Activated CD4-positive, alpha-beta T cell treated with anti-CD3 and anti-CD28 coated beads for 48 hours (primary cell): ENCODE data around the gene TUSC2.
"Not testable (repeated sequence)": the region's sequence is repeated elsewhere in the genome, so short reads cannot be mapped to it uniquely, and the experiment has no call there.

Experiments used
- DNase-seq: peaks from one replicate; pipeline ENCODE4 v3.0.0-alpha.2; 2020

Gene TUSC2

DNA sequence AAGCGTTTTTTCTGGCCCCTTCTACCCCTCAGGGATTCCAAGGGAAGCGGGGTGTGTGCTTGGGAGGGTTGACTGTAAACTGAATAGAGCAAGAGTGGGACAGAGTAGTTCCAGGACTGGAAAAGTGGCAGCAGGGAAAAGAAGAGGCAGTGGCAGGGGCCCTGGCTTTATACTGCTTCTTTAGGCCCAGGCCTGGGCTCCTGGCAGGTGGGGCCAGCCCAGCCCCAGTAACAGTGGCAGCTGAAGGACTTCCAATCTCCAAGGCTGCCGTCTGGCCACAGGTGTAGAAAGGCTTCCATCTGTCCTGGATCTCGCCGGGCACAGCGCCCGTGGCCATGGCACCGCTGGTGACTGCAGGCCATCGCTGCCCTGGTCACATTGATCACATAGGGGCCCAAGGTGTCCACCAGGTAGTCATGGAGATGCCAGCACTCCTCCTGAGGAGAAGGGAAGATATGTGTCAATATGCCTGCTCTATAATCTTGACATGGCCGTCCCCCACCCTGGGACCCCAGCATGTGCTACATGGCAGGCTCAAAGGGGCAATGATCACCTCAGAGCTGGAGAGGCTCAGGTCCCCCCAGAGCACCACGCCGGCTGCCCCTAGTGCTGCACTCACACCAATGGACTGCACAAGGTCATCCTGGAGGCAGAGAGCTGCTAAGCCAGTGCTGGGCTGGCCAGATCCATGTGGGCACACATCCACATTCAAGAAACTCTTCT lies 34.8 kb downstream of the TUSC2 start:
- no peak for DNase-seq

DNA sequence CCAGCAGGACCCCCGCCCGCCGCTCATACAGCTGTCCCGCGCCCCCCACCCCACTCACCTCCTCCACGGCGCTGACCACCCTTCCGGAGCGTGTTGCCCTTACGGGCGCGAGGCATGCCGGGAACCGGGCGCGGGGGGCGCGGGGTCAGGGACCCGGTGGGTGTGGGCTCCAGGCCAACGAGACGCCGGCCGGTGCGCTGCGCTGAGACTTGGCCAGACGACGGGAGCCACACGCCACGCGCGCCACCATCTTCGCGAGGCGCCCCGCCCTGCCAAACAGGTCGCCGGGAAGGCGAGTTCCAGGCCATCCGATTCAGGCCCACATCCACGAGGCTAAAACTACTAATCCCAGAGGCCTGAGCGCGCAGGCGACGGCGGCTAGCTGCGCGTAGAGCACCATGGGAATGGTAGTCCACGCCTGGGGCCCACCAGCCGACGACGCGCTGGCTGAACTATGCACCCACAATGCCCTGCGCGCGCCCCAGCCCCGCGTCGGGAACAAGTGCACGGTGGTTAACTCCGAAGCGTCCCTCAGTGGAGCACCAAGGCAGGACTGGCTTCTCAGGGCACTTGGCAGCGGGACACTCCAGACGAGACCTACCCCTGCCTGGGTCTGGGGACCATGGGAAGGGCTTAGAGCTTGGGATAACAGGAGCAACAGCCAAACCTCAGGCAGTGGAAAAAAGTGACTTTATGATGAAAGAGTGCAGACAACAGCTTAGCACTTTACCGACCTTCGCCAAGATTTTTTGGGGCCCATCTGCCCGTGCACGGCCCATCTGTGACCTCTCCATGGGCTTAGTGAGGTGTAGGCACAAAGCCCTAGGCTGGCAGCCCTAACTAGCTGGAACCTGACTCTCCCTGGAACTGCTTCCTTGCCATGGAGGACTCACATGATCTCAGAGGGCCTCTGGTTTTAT lies 35.6 kb downstream of the TUSC2 start, which contains the start of gene IFRD2:
TSS of gene IFRD2 (minus strand) at position 271 of the 920 bp plus-strand sequence. CDS start at position 116, 155 bp downstream.
- DNase-seq, result peak; percentile 97

DNA sequence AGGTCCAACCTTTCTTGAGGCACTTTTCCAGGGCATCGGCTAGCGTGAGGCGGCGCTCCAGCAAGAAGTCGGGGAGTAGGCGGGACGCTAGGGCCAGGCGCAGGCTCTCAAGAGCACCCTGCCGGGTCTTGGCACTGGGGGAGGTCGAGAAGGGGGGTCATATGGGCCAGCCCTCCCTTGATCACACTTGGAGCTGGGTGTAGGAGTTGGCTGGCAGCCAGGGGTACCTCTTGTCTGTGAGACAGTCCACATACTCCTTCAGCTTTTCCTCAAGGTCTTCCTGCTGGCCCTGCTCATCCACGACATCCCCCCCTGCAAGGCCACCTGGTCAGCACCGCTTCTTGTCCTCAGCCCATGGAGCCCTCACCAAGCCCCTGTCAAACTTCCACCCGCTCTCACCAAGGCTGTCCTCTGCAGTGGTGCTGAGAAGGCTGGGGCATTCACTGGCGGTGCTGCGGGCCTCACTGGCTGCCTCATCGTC lies 37.8 kb downstream of the TUSC2 start:
- DNase-seq, result no peak

DNA sequence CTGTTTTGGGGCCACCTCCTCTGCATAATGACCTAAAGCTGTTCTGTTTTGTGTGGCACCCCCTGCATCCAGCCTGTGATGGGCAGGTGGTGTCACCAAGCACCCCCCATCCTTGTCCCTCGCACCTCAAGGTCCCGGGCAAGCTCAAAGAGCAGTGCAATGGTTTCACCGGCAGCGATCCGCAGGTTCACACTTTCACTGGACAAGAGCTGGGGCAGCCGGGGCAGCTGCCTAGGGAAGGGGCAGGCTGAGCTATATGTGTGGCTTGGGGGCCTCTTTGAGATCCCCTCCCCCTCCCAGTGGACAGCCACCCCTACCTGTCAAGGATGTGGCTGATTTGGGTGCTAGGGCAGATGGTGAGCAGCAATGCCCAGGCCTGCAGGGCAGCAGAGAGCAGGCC lies 38.9 kb downstream of the TUSC2 start:
- no peak for DNase-seq

DNA sequence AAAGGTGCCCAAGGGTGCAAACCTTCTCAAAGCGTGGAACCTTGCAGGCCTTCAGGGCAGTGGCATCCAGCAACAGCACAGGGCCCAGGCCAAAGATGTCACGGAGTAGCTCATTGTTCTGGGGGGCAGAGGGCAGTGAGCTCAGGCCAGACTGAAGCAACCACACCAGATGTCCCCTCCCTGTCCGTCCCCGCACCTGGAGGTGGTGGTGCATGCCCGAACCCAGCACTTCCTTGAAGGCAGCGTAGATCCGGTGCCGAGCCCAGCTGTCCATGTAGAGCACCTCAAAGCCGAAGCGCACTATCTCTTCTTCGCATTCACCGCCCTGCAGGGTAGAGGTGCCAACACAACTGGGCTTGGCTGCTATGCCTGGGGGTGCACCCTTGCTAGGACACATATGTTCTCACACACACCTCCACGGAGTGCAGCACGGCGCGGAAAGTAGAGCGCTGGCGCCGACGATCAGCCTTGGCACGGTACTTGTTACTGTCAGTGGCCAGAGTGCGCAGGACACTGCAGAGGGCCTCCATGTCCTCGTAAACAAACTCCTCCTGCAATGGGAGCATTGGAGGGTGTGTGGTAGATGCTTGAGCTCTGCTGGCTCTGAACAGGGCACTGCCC lies 39.5 kb downstream of the TUSC2 start:
- DNase-seq, result no peak

DNA sequence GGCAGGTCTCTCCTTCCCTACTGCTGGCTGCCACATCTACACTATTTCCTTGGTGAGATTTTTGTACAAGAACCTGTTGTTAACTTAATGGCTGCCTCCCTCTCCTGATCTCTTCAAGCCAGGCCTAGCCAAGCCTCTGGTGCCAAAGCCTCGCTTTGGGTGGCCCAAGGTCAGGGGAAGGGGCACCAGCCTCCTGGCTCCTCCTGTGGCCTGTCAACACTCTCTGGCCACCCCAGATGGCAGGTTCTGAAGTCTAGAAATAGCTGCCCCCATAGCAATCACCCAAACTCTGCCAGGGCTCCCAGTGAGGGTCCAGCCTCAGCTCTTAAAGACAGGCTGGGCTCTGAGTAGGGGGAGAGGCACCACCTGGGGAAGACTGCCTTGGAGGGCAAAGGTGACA lies 40.8 kb downstream of the TUSC2 start:
- DNase-seq, result no peak

DNA sequence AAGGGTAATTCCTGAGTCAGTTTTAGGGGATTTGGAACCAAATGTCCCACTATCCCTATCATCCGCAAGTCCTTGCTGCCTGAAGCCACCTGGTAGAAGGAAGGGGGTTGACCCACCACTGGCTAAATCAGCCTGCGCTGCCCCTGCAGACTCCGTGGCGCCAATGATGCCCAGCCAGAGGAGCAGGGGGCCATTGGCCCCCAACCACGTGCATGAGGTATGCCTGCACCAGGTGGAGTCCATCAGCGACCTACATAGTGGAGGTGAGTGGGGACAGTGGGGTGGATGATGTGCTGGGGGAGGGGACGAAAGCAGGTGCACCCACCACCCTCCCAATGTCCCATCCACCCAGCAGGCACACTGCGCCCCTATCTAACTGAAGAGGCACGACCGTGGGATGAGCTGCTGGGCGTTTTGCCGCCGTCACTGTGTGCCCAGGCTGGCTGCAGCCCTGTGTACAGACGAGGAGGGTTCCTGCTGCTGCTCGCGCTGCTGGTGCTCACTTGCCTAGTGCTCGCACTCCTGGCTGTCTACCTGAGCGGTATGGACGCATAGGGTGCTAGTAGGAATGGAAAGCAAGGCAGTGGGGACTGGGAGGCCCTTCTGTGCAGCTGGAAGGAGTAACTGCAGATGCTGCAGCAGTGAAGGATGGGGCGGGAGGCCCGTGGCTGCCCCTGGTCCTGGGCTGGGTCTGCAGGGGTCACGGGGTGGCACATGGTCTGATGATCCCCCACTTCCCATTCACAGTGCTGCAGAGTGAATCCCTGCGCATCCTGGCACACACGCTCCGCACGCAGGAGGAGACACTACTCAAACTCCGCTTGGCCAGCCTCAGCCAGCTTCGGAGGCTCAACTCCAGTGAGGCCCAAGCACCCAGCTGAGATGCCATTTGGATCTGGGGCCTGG lies 41.4 kb downstream of the TUSC2 start:
- no peak for DNase-seq

DNA sequence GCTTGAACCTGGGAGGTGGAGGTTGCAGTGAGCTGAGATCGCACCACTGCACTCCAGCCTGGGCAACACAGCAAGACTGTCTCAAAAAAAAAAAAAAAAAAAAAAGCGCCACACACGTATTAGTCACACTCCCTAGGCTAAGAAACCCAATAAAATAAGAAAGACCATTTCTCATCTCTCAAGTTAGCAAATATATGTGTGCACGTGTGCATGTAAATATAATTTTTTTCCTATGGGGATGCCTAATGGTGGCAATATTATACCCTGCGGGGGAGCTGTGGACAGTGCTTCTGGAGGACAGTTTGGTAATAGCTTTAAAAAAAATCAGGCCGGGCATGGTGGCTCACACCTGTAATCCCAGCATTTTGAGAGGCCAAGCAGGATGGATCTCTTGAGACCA lies 43.9 kb downstream of the TUSC2 start:
- DNase-seq, result not testable (repeated sequence)

DNA sequence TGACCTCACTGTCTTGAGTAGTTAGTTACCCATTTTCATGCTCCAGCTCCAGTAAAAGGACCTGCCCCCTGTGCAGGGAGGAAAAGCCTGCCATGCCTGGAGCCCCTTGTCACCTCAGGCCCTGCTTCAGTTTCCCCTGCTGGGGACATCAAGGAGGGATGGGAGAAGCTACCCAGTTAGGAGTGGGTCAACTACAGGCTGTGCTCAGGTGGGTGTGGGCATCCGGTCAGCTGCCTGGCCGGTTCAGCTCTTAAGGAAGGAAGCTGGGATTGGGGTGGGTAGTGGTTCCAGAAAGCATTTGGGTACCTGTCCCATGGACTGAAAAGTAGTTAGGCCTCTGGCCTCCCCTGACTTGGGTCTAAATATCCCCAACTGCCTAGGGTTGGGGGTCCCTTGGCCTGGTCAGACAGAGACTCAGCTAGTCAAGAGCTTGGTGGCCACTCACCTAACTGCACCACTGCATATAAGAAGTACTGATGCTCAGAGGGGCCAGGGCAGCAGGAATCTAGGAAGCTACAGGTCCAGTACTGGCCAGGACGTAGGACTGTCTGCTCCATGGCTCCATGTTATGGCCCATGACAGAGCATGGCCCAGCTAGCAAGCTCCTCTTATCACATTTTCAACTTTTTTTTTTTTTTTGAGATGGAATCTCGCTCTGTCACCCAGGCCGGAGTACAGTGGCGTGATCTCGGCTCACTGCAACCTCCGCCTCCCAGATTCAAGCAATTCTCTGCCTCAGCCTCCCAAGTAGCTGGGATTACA lies 48.6 kb downstream of the TUSC2 start:
- DNase-seq, result no peak

DNA sequence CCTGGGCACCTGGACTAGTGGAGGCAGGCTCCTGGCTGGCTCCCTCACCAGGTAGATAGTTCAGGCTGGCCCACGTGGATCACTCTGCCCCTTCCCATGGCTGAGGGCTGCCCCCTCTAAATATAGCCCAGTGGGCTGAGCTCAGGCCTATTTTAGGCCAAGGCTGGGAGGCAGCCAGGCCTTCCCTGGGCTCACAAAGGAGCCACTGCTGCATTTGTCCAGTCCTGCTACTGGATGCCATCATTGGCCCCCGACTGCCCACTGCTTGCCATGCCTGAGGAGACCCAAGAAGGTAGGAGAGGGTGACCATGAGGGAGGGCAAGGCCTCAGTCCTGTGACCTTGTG lies 49.2 kb downstream of the TUSC2 start, which contains the start of gene LSMEM2:
TSS of gene LSMEM2 (plus strand) at position 208 of the 345 bp plus-strand sequence. CDS start at position 235, 27 bp downstream.
- no peak for DNase-seq

DNA sequence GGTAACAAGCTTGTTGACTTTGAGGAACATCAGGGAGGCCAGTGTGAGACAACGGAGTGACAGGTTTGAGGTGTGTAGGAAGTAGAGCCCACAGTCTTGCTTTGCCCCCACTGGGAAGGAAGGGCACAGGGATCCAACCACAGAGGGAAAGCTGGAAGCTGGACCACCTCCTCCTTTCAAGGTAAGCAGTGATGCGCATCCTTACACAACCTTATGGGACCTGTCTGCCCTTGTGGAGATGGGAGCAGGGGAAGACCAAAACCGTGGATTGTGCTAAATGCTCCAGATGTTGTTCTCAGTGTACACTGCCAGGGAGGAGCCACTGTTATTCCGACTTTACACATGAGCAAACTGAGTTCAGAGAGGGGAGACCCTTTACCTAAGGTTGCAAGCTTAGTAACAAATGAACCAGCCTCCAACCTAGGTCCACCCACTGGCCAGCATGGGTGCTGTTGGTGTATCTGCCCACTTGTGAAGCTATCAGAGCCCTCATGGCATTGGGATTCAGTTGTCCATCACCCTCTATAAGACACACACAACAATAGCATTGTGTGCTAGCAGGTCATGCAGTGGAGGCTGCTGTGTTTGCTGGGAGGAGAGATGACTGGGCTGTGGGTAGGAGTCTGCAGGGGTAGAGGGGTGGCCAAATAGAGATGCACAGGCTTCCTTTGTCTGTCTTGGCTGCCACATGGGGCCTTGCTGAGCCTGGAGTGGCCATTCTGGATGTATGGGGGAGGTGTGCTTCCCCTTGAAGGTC lies 49.7 kb downstream of the TUSC2 start:
- no peak for DNase-seq

DNA sequence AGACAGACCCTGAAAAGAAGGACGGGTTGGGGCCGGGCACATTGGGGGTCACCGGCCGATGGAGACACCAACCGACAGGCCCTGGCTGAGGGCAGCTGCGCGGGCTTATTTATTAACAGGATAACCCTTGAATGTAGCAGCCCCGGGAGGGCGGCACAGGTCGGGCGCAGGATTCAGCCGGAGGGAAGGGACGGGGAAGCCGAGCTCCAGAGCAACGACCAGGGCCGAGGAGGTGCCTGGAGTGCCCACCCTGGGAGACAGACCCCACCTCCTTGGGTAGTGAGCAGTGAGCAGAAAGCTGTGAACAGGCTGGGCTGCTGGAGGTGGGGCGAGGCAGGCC lies 51.3 kb downstream of the TUSC2 start:
- DNase-seq, result no peak

DNA sequence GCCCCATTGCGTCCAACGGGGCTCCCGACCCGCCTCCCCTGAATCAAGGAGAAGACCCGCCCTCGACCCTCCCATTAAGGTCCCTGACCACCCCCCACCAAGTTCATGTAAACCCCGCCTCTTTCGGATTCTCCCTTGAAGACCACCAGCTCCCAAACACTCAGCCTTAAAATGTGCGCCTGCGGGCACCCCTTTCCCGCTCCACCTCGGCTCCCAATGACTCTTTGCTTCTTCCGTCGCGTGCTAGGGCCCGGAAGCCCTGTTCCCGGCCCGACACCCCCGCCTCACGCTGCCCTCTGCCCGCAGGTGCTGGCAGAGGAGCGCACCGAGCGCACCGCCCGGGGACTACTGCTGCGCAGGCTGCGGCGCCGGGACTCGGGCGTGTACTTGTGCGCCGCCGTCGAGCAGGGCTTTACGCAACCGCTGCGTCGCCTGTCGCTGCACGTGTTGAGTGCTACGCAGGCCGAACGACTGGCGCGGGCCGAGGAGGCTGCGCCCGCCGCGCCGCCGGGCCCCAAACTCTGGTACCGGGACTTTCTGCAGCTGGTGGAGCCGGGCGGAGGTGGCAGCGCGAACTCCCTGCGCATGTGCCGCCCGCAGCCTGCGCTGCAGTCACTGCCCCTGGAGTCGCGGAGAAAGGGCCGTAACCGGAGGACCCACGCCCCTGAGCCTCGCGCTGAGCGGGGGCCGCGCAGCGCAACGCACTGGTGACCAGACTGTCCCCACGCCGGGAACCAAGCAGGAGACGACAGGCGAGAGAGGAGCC lies 51.8 kb downstream of the TUSC2 start:
- peak; percentile 68 for DNase-seq

DNA sequence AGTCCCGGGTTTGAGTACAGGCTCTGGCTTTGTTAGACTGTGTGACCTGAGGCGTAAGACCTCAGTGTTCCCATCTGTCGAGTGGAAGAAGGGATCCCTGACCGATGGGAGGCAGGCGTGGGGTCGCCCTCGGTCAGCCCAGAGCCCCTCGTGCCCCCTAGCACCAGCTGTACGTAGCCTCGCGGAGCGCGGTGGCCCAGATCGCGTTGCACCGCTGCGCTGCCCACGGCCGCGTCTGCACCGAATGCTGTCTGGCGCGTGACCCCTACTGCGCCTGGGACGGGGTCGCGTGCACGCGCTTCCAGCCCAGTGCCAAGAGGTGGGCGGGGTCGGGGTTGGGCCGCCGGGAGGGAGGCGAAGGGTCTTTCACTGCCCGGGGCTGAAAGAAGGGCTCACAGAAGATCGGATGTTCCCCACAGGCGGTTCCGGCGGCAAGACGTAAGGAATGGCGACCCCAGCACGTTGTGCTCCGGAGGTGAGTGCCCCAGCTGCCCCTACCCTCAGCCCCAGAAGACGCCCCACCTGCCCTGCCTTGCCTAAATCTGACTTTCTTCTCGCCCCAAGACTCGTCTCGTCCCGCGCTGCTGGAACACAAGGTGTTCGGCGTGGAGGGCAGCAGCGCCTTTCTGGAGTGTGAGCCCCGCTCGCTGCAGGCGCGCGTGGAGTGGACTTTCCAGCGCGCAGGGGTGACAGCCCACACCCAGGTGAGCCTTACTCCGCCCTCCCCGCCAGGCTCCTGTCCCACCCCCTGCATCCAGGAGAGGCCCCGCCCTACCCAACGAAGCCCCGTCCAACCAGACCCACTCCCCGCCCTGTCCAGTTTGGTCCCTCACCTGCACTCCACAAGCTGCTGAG lies 52.7 kb downstream of the TUSC2 start:
- no peak for DNase-seq
